Glutamatergic neuron (in vitro differentiated cells): Measurements from ENCODE around the gene RUFY1. TPM values are rescaled to one million over a fixed set of nuclear protein-coding genes. Genes with fewer than 3 reads are reported as not detected.

ENCODE experiments used
- DNase-seq: peaks from one replicate; pipeline ENCODE4 v3.0.0; 2022
- H3K27ac Mint-ChIP-seq: one replicate; pipeline ENCODE4 v1.8.0; 2020; ENCODE audit warnings: mild to moderate bottlenecking, mixed read lengths, inconsistent platforms; ENCODE audit not compliant: unreplicated experiment
- H3K27me3 Mint-ChIP-seq: one replicate; pipeline ENCODE4 v1.8.0; 2020; ENCODE audit warnings: mild to moderate bottlenecking, moderate library complexity, mixed read lengths, inconsistent platforms; ENCODE audit not compliant: unreplicated experiment
- H3K36me3 Mint-ChIP-seq: one replicate; pipeline ENCODE4 v1.8.0; 2020; ENCODE audit warnings: mild to moderate bottlenecking, mixed read lengths, inconsistent platforms; ENCODE audit not compliant: unreplicated experiment
- H3K4me1 Mint-ChIP-seq: one replicate; pipeline ENCODE4 v1.8.0; 2020; ENCODE audit warnings: mild to moderate bottlenecking, low read depth, mixed read lengths, inconsistent platforms; ENCODE audit not compliant: unreplicated experiment
- H3K4me3 Mint-ChIP-seq: one replicate; pipeline ENCODE4 v1.8.0; 2020; ENCODE audit warnings: mild to moderate bottlenecking, mixed read lengths, inconsistent platforms; ENCODE audit not compliant: unreplicated experiment
- H3K9me3 Mint-ChIP-seq: one replicate; pipeline ENCODE4 v1.8.0; 2020; ENCODE audit warnings: mild to moderate bottlenecking, moderate library complexity, mixed read lengths, inconsistent platforms; ENCODE audit not compliant: unreplicated experiment
- total RNA-seq: library from RNA; stranded (reverse); fragmentation: NEBNext Ultra II Directional; extraction: Animal tissue kit (Norgen Biotek cat#: 25700); gene quantifications from one replicate; pipeline ENCODE4 v1.2.1, GENCODE V29; 2021; ENCODE audit not compliant: unreplicated experiment
- TF ChIP-seq, protein P1 (sequence below): fragments of 200-600 bp; sonication (generic); IDR thresholded peaks from one replicate; pipeline ENCODE4 v1.5.0; 2021; ENCODE audit not compliant: partially characterized antibody, unreplicated experiment

The RUFY1 gene
- total RNA-seq, 1 donor from 2014 or later: 30.4 TPM

DNA sequence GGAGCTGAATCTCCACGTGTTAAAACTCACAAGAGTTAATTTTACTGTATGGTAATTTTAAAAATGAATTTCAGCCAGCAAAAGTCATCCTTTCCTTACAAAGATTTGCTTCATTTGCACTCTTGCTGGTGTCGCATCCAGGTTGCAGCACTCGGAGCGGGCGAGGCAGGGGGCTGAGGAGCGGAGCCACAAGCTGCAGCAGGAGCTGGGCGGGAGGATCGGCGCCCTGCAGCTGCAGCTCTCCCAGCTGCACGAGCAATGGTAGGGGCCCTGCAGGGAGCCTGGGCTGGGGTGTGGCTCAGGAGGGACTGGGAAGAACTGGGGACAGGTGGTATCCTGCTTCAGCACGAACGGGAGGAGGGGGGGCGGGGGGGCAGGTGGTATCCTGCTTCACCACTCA, 46.1 kb downstream of the RUFY1 start:
- DNase-seq: no peak
- Mint-ChIP-seq H3K4me3 (no peak overlapping the region), H3K4me1 (peaks cover 6% of the 10 kb centered on the region), H3K36me3 (peaks cover 20% of the 10 kb centered on the region), H3K27ac (no peak overlapping the region), H3K27me3 (peaks cover 3% of the 10 kb centered on the region), H3K9me3 (peaks cover 6% of the 10 kb centered on the region)
- TF ChIP-seq, protein P1, sequence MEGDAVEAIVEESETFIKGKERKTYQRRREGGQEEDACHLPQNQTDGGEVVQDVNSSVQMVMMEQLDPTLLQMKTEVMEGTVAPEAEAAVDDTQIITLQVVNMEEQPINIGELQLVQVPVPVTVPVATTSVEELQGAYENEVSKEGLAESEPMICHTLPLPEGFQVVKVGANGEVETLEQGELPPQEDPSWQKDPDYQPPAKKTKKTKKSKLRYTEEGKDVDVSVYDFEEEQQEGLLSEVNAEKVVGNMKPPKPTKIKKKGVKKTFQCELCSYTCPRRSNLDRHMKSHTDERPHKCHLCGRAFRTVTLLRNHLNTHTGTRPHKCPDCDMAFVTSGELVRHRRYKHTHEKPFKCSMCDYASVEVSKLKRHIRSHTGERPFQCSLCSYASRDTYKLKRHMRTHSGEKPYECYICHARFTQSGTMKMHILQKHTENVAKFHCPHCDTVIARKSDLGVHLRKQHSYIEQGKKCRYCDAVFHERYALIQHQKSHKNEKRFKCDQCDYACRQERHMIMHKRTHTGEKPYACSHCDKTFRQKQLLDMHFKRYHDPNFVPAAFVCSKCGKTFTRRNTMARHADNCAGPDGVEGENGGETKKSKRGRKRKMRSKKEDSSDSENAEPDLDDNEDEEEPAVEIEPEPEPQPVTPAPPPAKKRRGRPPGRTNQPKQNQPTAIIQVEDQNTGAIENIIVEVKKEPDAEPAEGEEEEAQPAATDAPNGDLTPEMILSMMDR: no peak

DNA sequence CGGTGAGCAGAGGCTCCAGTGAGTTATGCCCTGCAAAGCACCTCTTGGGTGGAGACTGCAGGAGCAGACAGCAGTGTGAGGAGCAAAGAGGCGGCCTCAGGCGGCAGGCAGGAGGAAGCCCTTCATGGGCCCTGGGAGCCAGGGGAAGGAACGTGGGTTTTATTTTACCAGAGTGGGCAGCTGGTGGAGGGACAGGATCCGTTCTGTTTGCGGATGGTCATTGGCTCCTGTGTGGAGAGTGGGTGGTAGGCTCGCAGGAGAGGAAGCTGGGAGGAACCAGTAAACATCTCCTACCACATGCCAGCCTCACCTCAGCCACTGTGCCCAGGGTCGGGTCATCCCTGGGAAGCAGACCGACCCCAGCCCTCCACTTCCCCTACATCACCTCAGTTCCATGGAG, 48.7 kb downstream of the RUFY1 start:
- H3K27ac Mint-ChIP-seq: no peak overlapping the region
- peaks cover 3% of the 10 kb centered on the region for H3K27me3 Mint-ChIP-seq

DNA sequence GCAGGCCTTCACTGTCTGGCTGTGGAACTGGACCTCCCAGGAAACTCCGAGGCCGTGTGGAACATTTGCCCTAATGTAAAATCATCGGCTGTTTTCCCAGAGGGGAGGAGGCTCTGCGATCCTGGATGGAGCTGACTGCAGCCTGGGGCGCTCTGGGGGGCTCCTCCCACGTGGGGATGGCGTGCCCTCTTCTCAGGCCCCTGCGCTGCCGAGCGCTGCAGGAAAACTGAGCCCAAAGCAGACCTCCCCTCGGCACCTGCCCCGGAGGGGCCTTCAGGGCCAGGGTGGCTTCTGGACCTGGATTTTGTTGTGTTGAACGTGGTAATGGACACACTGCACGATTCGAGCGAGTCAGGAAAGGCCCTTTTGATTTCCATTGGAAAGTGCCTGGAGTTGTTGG, 49.2 kb downstream of the RUFY1 start:
- TF ChIP-seq, protein P1: no peak
- Mint-ChIP-seq H3K4me1 (peaks cover 10% of the 10 kb centered on the region), H3K27me3 (peaks cover 3% of the 10 kb centered on the region), H3K4me3 (no peak overlapping the region), H3K36me3 (peaks cover 20% of the 10 kb centered on the region), H3K27ac (no peak overlapping the region), H3K9me3 (peaks cover 7% of the 10 kb centered on the region)
- DNase-seq: no peak

More for the DNA sequence above, 48.7 kb downstream of the RUFY1 start:
- TF ChIP-seq, protein P1: no peak
- Mint-ChIP-seq H3K36me3 (peaks cover 20% of the 10 kb centered on the region), H3K4me1 (peaks cover 7% of the 10 kb centered on the region), H3K4me3 (no peak overlapping the region), H3K9me3 (peaks cover 6% of the 10 kb centered on the region)
- no peak for DNase-seq

DNA sequence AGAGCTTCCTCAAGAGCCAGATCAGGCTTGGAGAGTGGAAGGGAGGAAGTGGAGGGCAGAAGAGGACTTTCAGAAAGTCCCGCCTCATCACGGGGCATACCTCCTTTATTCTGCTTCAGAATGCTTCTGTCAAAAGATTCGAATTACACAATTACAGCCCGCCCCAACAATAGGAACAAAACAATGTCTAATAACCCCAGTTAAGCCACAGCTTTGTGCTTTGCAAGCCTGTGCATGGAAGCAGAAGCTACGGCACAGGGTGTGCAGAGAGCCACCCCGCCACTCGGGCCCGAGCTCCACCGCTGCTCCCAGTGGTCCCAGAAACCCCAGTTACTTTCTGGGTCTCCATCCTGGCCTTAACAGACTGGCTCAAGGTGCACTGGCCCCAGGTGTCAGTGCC, 49.6 kb downstream of the RUFY1 start:
- Mint-ChIP-seq H3K4me1 (peaks cover 10% of the 10 kb centered on the region), H3K9me3 (peaks cover 7% of the 10 kb centered on the region), H3K4me3 (no peak overlapping the region), H3K36me3 (peaks cover 17% of the 10 kb centered on the region), H3K27me3 (peaks cover 3% of the 10 kb centered on the region), H3K27ac (no peak overlapping the region)
- TF ChIP-seq, protein P1: no peak
- DNase-seq: no peak

DNA sequence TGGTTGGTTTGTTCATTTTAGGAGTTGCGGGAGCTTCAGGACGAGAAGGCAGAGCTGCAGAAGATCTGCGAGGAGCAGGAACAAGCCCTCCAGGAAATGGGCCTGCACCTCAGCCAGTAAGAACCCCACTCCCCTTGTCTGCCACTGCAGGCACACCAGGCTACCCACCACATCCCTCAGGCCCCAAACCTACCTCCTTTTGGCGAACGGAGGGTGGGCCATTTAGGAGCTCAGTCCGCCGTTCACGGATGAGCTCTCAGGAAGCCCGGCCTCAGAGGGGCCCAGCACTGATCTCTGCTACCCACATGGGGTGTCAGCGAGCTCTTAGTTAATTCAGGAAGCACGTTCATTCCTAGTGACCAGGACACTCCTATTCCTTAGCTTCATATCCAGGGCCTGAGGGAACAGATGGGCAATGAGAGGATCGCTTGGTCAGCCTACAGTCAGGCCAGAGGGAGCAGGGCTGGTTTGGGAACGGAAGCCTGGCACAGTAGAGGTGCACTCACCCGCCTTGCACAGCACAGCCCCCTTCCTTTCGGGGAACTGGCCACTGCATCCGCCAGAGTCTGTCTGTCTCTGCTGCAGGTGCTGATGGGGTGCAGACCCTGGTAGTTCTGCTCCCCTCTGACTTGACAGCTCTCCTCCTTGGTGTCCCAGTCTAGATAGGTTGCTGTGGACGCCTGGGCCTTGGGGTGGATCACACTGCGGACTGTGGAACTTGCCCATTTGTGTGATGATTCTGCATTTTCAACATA, 51.7 kb downstream of the RUFY1 start:
- H3K4me1 Mint-ChIP-seq: peaks cover 25% of the 10 kb centered on the region
- H3K27me3 Mint-ChIP-seq: peaks cover 15% of the 10 kb centered on the region
- peaks cover 8% of the 10 kb centered on the region for H3K36me3 Mint-ChIP-seq
- peak overlapping the region; percentile 33 for H3K27ac Mint-ChIP-seq
- H3K9me3 Mint-ChIP-seq: peaks cover 16% of the 10 kb centered on the region
- TF ChIP-seq, protein P1: no peak
- no peak for DNase-seq
- H3K4me3 Mint-ChIP-seq: no peak overlapping the region
